ENCODE results near the gene OR6K6. TPM values are rescaled to one million over a fixed set of nuclear protein-coding genes. Genes with fewer than 3 reads are reported as not detected.

OR6K6 gene, protein sequence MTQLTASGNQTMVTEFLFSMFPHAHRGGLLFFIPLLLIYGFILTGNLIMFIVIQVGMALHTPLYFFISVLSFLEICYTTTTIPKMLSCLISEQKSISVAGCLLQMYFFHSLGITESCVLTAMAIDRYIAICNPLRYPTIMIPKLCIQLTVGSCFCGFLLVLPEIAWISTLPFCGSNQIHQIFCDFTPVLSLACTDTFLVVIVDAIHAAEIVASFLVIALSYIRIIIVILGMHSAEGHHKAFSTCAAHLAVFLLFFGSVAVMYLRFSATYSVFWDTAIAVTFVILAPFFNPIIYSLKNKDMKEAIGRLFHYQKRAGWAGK
- not detected for total RNA-seq

DNA sequence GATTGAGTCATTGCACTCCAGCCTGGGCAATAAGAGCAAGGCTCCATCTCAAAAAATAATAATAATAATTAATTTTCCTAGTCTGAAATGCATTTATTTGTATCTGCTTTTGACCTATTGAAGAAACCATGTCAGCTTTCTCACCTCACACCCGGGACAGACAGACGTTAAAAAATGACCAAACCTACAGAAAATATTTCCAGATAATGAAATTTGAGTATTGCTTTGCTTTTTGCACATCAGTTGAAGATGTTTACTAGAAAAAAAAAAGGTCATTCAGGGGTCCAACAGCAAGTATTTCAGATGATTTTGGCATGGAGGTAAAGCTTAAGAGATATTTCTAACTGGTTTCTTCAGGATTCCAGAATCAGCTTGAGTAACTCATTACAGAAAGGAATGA is at the start of gene OR6K6:
OR6K6 (plus strand) TSS at position 301 of the 400 bp plus-strand sequence. CDS start 168 bp downstream, outside the sequence.
- no peak for DNase-seq

DNA sequence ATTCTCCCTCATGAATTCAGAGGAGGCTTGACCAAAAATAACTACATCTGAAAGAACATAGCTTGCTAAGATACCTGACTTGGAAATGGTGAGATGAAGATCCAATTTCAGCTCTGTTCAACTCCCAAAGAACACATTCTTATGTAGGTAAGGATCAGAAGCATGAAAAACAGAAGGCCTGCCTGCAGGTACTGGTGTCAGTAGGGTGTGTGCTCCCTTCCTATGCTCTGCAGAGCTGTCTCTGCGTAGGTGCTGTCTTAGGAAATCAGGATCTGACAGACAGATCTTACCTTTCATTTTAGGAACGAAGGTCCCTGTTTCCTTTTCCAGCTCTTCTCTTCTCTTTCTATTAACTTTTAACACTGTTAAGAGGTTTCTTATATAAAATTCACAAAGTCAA is 48.4 kb upstream of the OR6K6 start:
- no peak for DNase-seq

- no peak for DNase-seq
Observed at GRCh38 chr1:158711098-158711497, 43.4 kb upstream of the OR6K6 start.

- no peak for DNase-seq
Observed at GRCh38 chr1:158714754-158715153, 39.8 kb upstream of the OR6K6 start.

- DNase-seq = no peak
Observed at GRCh38 chr1:158716335-158716734, 38.2 kb upstream of the OR6K6 start.

GRCh38 chr1:158717344-158717743 is 37.2 kb upstream of the OR6K6 start:
- DNase-seq = no peak

- DNase-seq = no peak
Observed at GRCh38 chr1:158719664-158720063, 34.9 kb upstream of the OR6K6 start.

DNA sequence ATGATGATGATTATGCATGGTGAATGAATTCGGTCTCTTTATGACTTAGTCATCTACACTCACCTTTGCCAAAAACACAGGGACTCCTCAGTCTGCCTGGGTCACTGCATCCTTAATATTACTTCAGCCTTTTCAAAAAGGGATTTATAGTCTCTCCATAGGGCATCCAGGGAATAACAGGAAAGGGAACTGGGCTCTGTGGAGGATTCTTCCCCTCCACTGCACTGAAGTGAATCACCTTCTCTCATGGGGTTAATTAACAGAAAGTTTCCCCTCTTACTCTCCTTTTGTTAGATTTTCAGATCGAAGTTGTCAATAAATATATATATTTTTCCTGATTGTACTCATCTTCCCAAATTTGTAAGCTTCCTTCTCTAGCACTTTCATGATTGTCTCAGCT is 33.9 kb upstream of the OR6K6 start, which contains the start of gene OR6K3:
OR6K3 (minus strand) TSS at position 101 of the 400 bp plus-strand sequence. CDS start 2,605 bp downstream, outside the sequence.
- DNase-seq = no peak

GRCh38 chr1:158724442-158724841 is 30.1 kb upstream of the OR6K6 start:
- DNase-seq = no peak

DNA sequence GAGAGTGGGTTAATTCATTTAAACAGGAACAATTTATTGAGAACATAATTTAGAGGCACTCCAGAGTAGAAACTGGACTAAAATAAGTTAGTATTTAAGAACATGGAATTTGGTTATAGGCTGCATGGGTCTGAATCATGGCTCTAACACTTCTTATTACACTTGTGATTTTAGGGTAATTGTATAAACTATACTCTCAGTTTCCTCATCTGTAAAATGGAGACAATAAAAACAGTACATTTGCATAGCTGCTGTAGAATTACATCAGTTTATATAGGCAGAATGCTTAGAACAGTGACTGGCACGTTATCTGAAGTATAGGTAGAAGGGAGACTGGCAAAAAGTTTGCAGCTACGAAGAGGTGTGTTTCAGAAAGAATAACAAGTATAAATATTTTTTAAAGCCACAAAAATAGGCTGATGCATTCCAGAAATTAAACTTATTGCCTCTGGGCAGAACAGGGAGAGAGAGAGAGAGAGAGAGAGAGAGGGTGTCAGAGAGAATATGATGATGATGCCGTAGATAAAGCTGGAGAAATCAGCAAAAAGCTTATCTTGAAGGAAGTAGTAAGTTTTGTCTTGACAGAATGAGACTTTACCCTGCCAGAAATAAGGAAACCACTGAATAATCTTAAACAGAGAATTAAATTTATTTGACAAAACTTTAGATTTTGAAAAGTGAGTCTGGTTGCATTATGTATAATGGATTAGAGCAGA is 25.9 kb upstream of the OR6K6 start:
- no peak for DNase-seq

GRCh38 chr1:158730453-158730852 is 24.1 kb upstream of the OR6K6 start:
- DNase-seq = no peak

GRCh38 chr1:158731707-158732106 is 22.8 kb upstream of the OR6K6 start:
- DNase-seq = no peak

GRCh38 chr1:158732524-158732923 is 22.0 kb upstream of the OR6K6 start:
- DNase-seq = no peak

- DNase-seq = no peak
Observed at GRCh38 chr1:158735848-158736247, 18.7 kb upstream of the OR6K6 start.

DNA sequence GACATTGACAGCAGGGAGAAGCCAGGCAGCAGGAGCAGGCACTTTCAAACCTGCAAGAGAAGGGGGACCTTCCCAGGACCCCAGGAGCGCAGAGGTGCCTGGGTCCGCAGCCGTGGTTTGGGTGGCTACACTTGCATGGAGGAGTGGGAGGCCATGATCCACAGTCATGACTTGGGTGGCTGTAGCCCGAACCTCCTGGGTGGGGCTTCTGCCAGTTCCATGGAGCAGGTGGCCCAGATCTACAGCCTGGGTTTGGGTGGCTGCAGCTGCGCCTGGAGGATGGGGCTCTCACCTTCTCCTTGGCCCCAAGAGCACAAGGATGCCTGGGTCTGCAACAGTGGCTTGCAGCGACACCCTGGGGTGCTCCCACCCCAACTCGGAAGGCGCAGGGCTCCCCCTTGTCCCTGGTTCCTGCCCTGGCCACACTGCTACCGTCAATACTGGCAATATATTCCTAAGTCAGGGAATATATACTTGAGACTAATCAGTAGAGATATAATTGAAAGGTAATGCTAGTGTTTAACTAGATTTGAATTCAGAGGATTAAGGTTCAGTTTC is 2.3 kb upstream of the OR6K6 start:
- no peak for DNase-seq

GRCh38 chr1:158771950-158772866 is 17.7 kb downstream of the OR6K6 start, which contains the start of gene OR6N1:
Gene OR6N1, minus strand, starts transcription at chr1:158772195. Its CDS starts 5,513 bp downstream, at chr1:158766682.
- no peak for DNase-seq

- DNase-seq = no peak
Observed at GRCh38 chr1:158781104-158781503, 26.6 kb downstream of the OR6K6 start, which contains the start of gene OR6N2. Gene OR6N2, minus strand, starts transcription at chr1:158781204. Its CDS starts 3,569 bp downstream, at chr1:158777635.

- DNase-seq = no peak
Observed at GRCh38 chr1:158793604-158794003, 39.1 kb downstream of the OR6K6 start.

- DNase-seq = no peak
Observed at GRCh38 chr1:158794247-158794646, 39.7 kb downstream of the OR6K6 start.

DNA sequence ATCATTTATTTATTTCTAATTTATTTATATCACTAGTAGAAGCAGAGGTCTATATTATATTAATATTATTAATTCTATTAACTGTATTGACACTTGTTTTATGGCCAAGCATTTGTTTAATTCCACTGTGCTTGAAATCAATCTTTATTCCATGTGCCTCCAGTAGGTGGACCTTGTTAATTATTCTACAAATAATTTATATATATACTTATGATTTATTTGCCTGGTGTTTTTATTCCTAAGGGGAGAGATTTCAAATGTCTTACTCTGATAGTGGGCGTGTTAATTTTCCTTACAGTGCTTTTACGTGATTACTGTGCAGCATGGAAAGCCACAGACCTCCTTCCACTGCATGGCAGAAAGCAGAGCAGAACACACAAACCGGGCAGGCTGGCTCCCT is 44.0 kb downstream of the OR6K6 start:
- no peak for DNase-seq

DNA sequence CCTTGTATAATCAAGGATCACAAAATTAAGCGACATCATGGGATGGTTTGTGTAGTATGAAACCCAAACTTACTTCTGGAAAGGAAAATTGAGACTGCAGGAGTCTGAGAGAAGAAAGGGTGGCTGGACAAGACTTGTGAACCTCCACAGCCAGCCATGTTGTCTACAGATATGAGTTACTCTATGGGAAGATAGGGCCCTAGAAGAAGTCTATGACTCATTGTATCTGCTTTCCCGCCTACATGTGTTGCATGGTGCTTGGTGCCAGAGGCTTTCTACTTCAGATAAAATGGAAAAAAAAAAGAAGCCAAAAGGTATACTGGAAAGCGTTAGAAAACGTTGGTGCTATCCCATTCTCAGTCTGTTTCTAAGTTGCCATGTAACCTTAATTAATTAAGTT is 45.2 kb downstream of the OR6K6 start:
- no peak for DNase-seq

GRCh38 chr1:158800526-158800925 is 46.0 kb downstream of the OR6K6 start:
- no peak for DNase-seq
